COLO829 (cell line): ENCODE measurements around the gene TRIM66.
A peak's percentile ranks its signal among the peaks of the same experiment; 100 is the strongest.

Experiments
- DNase-seq: peaks from one replicate; pipeline ENCODE4 v3.0.0; 2012; ENCODE audit warnings: low spot score

Gene TRIM66

DNA sequence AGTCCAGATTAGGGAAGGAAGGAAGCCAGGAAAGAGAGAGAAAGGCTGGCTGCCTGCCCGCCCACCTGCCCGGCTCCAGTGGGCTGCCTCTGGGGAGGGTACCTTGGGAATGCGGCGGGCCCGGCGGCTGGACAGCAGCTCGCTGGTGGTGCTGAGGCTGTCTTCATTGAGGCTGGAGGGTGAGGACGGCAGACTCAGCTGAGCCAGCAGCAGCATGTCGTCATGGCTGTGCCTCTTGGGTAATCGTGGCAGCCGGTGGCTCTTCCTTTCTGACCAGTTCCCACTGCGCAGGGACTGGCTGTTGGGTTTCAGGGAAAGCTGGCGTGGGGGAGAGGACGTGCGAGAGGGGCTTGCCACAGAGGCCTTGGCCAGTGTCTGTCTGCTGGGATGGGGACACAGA, 33.0 kb upstream of the TRIM66 start:
- no peak for DNase-seq

DNA sequence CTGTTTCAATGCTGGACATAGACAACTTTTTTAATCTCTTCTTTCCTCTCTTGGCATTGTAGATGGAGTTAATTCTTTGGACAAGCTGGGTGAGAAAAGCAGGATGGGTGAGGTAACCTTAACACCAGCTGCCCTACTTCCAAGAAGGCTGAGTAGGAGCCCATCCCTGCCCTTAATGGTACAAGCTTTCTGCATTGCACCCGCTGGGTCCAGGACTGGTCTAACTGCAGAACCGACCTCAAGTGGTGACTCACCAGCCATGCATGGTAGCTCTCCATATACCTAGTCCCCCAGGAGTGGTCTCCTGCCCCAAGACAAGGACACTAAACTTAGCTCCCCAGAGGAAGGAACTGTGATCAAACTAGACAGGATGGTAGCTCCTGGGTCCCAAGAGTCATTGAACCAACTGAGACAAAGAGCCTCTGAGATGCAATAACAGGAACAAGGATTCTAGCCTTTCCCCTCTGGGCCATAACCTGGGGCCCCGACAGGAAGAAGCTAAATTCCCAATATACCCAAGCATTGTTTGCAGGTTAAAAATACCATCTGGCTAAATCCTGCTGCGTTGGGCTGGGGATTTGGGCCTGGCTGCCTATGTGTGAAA, 32.3 kb upstream of the TRIM66 start:
- no peak for DNase-seq

DNA sequence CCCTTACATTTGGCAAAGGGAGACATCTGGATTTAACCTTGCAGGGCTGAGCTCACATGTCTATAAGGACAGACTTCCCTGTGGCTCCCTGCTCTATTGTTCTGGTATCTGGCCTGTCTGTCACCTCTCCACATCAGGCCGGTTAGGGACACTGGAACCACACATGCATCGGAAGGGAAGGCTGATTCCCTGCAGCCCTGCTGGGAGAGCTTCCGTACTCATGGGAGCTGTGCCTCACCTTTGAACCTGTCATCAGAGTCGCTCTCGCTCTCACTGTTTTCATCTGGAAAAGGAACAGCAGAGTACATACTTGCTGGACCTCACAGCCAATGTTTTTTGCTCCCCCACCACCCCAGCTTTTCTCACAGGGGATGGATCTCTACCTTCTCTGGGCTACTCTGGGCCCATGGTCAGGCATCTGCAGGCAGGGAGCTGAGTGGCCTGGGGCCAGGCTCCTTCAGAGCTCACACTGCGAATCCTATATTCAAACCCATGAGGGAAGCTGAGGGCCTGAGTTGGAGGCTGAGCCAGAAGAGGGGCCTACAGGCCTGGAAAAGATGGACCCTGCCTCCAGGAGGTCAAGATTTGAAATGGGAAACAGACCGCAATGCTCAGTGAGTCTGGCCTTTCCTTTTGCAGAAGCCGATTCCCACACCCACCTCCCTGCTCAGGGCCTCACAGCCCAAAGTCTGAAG, 31.4 kb upstream of the TRIM66 start:
- DNase-seq: no peak

DNA sequence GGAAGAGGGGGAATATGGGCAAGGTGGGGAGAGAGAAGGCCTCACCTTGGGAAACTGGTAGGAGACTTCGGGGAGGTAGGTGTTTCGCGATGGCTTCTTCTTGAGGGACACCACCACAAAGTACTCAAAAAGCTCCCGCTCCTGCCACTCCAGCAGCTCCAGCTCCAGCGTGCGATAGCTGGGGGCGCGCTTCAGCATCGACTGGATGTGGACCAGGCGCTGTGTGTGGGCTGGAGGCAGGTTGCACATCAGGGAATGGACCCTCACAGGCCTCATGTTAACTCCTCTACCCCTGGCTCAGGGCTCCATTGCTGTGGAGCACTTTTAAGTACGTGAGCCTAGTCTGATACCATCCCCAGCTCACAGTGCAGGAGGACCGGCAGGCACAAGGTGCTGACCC, 30.0 kb upstream of the TRIM66 start:
- DNase-seq: no peak

DNA sequence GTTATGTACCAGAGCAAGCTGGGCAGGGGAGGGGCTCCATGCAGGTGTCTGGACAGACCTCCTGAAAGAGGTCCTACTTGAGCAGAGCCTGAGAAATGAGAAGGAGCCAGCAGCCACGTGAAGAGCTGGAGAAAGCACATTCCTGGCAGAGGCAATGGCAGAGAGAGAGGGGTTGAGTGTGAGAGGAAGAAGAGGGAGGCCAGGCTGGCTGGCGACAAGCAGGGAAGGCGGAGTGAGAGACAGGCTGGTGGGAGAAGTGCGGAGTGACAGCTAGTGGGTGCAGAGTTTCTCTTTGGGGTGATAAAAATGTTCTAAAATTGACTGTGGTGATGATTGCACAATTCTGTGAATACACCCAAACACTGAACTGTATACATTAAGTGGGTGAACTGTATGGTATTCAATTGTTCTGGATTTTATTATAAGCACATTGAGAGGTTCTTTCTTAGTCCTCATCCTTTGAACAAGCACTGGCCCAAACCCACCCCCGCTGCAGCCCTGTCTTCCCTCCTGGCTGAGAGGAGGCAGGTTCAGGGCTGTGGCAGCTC, 29.5 kb upstream of the TRIM66 start:
- no peak for DNase-seq

DNA sequence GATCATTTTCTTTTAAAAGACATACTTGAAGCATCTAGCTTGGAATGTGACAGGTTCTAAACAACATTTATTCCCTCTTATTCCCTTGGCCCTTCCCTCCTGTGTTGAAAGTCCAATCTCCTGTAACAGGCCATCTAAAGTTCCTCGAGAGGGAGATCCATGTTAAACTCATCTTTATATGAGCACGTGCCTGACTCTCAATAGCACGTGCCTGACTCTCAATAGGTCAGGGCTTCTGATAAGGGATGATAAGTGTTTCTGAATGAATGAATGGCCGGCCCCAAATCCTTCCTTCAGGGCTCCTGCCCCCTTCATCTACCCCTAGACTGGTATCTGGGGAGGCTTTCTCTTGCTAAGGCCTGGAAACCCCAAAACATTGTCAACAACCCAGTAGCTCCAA, 27.3 kb upstream of the TRIM66 start:
- no peak for DNase-seq

DNA sequence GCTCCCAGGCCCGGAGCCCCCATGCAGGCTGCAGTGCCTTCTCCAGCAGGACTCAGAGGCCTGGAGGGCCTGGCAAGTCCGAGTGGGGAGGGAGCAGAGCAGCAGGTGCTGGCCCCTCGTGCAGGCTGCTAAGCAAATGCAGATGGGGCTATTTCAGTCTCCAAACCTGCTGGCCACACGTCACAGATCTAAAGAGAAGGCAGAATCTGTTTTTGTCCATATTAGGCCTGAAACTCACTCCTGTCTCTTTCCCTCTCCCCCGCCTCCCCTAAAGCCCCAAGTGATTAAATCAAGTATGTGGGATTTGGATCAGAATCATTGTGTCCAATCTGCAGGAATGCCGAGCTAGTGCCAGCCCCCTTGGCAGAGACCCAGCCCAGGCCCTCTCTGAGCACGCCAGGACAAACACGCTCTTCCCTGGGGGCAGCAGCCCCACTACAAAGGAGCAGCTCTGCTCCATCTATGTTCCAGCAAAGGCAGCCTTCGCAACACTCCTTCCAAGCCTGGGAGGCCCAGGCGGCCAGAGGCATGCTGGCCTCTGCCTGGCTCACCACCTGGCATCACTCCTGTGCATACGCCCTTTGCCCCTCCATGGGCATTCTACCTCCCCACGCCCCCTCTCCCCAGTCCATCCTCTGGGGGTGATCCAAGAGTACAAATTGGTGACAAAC, 26.7 kb upstream of the TRIM66 start:
- no peak for DNase-seq

DNA sequence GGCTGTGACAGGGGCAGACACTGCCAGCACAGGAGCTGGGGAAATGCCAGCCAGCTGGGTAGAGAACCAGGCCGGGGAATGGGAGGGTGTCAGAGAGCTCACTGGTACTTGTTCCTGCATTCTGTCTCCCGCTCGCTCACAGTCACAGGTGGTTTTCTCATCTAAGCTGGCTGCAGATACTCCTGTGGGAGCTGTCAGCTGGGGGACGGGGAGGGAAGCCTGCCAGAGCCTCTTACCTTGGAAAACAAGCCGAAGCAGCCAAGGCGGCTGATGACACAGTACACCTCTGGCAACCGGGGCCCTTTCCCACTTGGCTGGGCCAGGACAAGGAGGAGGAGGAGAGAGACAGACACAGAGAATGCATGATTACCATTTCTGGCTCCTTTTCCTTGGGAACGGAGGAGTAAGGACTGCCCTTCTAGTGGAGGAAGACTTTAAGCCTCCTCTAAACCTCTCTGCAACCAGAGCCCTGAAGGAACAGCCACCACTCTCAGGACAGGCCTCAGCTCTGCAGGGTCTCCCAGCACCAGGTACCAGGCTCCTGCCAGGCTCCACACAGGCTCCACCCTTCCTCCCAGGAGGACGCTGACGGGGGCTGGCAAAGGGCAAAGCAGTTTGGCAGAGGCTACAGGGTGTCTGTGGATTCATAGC, 25.2 kb upstream of the TRIM66 start:
- DNase-seq: no peak

DNA sequence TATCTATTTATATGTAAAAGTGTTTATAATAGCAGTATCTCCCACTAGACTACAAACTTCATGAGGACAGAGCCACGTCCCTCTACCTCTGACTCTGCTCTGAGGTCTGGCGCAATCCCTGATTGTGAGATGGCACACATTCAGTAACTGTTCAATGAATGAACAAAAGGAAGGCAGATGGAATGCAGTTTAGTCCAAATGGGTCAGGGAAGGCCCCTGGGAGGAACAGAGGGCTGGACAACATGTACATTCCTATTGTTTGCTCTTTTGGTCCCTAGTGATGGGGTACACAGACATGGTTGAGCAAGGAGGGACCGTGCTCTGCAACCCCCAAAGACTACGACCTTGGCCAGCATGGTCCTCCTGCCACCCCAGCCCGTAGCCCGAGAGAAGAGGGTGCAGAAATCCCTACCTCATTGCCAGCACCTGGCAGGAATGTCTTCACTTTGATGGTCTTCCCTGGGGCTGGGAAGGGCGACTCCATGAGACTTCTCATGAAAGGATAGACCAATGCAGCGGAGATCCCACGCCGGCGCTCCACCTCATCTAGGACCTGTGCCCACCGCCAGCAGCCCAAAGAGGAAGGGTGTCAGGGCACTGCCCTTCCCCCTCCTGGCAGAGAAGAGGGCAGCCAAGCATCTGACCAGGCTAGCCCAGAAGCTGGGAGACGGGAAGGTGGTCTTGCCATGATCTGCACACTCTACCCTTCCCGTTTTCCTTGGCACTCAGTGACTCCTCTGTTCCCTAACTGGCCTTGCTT, 24.4 kb upstream of the TRIM66 start:
- no peak for DNase-seq

DNA sequence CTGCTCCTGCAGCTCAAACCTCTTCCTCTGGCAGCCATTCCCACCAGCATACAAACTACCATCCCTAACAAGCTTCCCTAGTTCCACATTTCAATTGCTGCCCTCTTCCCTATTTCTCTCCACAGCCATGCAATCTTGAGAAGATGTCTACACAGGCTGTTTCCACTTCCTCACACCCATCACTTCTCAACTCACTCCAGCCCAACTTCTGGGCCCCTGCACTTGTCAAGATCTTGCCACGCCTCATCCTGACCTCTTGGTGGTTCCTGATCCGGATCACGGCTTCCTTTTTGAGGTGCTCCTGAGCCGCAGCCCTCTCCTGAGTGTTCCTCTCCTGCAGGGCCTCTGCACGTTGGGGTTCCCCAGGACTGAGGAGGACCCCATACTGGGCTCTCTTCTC, 22.7 kb upstream of the TRIM66 start:
- DNase-seq: no peak

DNA sequence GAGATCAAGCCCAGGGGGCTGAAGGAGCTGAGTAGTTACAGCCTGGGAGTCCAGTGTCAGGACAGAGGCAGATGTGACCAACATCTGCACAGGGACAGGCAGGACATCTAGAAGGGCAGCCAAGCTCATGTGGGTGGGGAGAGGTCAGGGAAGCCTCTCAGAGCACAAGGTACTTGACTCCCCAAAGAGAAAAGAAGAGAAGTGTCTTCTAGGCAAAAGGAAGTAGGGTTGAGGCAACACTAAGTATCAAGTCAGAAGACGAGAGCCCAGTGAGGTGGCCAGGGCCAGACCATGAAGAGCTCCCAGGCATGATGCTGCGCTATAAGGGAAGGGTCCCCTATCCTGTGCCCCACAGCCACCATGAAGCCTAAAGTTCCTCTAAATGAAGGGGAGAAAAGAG, 21.7 kb upstream of the TRIM66 start:
- DNase-seq: no peak

DNA sequence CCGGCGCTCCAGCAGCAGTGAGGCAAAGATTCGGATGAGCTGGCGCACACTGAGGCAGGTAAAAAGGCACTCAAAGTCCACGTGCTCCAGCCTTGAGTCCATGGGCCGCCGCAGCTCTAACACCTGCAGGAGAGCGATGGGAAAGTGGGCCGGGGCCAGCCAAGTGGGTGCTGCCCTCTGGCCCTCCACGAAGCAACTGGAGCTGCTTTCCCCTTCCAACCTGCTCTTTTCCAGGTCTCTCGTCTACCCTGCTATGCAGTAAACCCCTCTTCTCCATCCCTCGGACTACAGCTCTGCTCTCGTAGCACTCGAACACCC, 20.1 kb upstream of the TRIM66 start:
- no peak for DNase-seq

DNA sequence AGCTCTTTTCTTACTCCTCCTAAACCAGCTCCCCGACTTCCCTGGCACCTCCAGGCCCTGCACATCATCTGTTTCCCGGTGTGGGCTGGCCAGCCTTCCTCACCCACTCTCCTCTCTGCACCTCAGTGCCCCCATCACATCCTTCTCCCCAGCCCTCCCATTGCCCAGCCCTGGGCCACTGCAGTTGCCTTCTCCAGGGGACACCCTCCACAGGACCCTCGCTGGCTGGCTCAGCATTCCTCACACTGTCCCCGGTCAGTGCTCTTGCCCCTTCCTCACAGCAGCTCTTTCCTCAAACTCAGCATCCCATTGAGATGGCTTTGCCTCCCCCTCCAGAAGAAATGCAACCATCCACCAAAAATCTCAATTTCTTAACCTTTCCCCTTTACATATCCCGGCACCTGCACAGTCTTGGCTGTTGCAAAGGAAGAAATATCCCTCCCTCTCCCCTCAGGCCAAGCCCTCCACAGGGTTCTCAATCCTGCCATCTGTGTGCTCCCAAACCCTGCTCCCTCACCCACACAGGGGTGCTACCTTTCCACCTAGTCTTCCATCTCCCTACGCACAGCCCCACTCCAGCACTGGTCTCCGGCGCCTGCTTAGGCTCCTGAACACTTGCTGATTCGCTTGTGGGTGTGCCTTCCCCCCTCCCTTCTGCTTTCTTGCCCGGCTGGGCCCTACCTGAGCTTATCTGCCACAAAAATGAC, 19.6 kb upstream of the TRIM66 start:
- no peak for DNase-seq

DNA sequence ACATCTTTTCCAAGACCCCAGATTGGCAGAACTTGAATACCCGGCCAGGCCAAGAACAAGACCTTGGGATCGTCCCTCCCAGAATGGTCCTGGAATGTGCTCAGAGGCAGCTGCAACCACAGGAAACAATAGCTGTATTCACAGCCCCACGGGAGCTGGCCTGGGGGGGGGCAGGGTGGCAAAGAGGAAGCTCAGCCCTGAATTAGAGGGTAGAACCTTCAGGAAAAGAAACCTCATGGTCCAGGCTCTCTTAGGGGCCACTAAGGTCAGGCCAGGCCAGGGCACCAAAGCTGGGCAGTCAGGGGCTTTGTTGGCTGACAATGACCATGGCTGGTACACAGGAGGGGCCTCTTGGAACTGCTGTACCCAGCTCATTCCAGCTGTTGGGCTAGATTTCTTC, 17.4 kb upstream of the TRIM66 start:
- peak; percentile 86 for DNase-seq

DNA sequence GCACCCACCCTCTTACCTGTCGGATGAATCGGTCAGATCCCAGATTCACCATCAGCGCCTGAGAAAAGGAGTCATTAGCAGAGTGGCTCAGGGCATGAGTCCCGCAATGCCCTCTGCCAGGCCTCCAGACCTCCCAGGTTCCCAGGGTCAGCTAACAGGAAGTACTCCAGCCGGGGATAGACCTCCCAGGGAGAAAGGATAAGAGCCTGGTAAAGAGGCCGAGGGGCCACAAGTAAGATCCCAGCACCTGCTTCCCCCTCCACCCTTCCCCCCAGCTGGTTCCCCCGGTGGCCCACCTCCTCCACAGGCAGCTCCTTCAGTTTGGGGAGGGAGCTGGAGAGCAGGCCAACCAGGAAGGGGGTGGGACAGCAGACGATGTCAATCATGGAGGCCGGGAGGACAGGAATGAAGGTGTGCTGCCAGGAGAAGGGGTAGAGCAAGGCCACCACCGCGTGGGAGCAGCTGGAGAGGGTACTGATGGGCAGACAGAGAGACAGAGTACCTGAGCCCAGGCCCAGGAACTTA, 16.5 kb upstream of the TRIM66 start:
- DNase-seq: no peak

DNA sequence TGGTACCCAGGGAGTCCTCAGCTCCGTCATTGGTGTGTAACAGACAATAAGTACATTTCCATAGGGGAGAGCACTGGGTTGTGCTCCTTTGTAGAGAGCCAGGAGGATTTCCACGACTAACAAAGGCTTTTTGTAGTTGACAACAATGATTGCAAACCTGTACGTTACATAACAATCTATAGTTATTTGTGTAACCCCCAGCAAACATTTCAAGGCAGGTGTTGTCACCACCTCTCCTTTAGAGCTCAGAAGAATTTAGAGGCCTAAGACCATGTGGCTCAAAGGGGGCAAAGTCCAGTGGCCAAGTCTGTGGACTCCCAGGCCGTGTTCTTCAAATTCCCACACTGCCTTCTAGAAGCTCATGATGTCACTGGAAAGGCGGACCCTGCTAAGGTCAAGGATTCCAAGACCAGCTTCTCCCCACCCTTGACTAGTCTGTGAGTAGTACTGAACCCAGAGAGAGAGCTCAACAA, 15.9 kb upstream of the TRIM66 start:
- no peak for DNase-seq

DNA sequence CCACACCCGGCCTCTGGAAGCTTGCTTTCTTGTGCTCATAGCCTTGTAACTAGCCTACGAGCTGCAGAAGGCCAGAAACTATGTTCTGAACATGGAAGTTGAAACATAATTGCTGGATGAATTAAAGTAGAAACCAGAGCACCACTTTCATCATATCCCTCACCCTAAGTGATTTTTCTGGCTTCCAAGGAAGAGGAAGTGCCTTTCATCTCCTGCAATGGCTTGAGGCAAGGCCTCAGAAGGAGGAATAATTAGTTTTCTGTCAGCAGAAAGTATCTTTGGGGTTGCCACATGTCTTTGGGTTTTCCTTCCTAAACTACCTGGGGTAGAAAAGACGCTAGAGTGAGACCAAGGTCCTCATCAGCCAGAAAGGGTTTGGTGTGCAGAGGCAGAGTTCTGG, 14.6 kb upstream of the TRIM66 start:
- DNase-seq: no peak

DNA sequence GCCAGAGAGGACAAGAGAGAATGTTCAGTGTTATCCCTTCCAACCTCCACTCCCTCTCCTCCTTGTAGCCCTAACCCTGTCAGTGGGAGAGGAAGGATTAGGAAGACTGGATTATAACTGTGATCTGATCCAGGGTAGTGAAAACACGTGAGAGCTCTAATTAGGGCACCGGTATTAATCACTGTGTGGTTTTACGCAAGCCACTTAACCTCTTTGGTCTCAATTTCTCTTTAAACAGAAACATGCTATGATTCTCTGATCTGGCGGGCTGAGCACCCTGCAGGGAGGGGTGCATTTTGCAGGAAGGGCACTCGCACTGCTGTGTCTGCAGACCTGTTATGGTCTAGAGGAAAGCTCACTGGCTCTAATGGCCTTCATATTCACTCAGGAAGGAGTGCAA, 11.7 kb upstream of the TRIM66 start:
- DNase-seq: no peak

DNA sequence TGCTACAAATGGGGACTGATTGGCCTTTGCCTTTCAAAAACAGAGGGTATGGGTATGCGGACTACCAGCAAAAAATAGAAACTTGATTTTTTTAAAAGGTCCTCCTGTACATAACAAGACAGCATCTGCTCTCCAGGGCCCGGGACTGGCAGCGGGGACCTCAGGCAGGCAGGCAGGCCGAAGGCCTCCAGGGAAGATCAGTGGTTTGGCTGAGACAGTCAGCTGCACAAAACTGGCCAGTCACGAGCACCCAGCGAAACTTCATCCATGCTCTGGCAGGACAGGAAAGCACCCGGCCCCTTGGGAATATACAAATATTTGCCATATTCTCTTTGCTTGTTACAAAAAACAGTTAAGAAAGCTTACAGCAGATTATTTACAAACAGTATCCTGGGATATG, 11.1 kb upstream of the TRIM66 start:
- no peak for DNase-seq

DNA sequence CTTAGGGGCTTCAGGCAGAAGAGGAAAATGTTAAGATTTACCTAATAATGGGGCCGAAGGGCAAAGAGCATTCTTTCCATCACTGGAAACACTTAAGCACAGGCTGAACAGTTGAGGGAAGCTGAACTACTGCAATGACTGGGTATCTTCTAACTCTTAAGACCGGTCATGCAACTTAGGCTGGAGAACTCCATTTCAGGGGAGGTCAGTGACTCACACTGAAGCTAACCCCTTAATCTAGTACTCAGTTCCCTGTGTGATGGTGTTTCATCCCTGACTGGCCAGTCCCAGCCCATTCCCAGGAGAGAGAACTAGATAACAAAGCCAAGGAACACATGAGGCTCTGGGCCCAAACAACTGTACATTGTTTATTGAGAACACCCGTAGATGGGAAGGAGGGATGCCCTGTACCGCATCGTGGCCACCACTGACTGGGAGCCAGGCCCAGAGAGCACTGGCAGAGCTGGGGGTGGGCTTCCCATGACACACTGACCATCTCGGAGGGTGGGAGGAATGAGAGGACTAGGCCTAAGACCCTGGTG, 10.6 kb upstream of the TRIM66 start:
- DNase-seq: no peak

DNA sequence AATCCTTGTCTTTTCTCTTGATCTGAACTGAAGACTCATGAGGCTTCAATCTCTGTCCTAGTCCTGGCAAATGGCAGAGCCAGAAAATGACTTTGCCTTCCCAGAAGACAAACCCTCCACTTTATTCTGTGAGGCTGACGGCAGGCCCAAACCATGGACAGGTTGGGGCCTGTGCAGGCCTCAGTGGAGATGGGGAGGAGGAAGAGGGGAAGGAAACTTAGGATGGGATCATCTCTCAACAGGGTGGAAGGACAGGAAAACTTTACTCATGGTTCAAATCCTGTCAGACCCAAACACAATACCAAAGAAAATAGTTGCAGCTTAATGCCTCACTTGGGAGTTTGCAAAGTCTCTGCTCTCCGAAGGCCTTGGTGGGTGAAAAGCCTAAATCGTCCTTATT, 10.0 kb upstream of the TRIM66 start:
- no peak for DNase-seq
